Naive thymus-derived CD8-positive, alpha-beta T cell (primary cell): Measurements from ENCODE around the gene AMZ1. TPM values are rescaled to one million over a fixed set of nuclear protein-coding genes. Genes with fewer than 3 reads are reported as not detected.

Experiments
- ATAC-seq, 2 donors: fragments of 150-1000 bp; cut with Tn5 transposase in 1 of 2; sonication (Bioruptor Pico), chemical (Tn5 transposase) in 1 of 2; 1 replicate in 1 of 2; 2 replicates in 1 of 2; pipeline ENCODE4 v1.10.0; 2021; ENCODE audit warnings: mild to moderate bottlenecking in 2 of 2, moderate library complexity in 2 of 2
- POLR2A ChIA-PET: fragments of 350-600 bp; sonication (Branson Sonifier 250); formaldehyde crosslinking; loops from one replicate; lab custom pipeline; 2021; ENCODE audit warnings: antibody characterized with exemption; lab: Charles Lee
- DNase-seq, 10 donors: peaks; one replicate each; pipeline versions ENCODE4 v3.0.0 to v3.0.0-alpha.2; 2020 to 2022
- H3K27ac Mint-ChIP-seq, 10 donors: one replicate each; pipeline ENCODE4 v1.8.0; 2020 to 2022; ENCODE audit warnings: mild to moderate bottlenecking in 10 of 10, mixed read lengths in 10 of 10, moderate library complexity in 4 of 10, inconsistent platforms in 1 of 10
- H3K27me3 Mint-ChIP-seq, 5 donors: one replicate each; pipeline ENCODE4 v1.8.0; 2021 to 2022; ENCODE audit warnings: mixed read lengths in 5 of 5
- H3K36me3 Mint-ChIP-seq, 3 donors: one replicate each; pipeline ENCODE4 v1.8.0; 2020 to 2022; ENCODE audit warnings: mixed read lengths in 3 of 3, mild to moderate bottlenecking in 2 of 3, inconsistent platforms in 1 of 3
- H3K4me1 Mint-ChIP-seq, 4 donors: one replicate each; pipeline ENCODE4 v1.8.0; 2021 to 2022; ENCODE audit warnings: mixed read lengths in 4 of 4
- H3K4me3 Mint-ChIP-seq, 10 donors: one replicate each; pipeline ENCODE4 v1.8.0; 2020 to 2022; ENCODE audit warnings: mild to moderate bottlenecking in 10 of 10, mixed read lengths in 10 of 10, moderate library complexity in 6 of 10, inconsistent platforms in 1 of 10
- H3K9me3 Mint-ChIP-seq, 9 donors: one replicate each; pipeline ENCODE4 v1.8.0; 2020 to 2022; ENCODE audit warnings: mixed read lengths in 9 of 9, mild to moderate bottlenecking in 3 of 9, inconsistent platforms in 1 of 9, moderate library complexity in 1 of 9
- polyA plus RNA-seq, 3 donors: library from polyadenylated mRNA; unstranded; fragments of 300-500 nt; fragmentation: Illumina TruSeq; gene quantifications; one replicate each; pipeline ENCODE4 v1.2.3, GENCODE V29; 2021
- total RNA-seq, 8 experiments: library from RNA in 2 of 8; stranded (reverse) in 2 of 8; gene quantifications; one replicate each; pipeline ENCODE4 v1.2.3 and lab custom pipeline; 2021 to 2026

The AMZ1 gene
- total and polyA plus RNA-seq, 5 experiments from 2014 or later: 0.05 TPM; not detected in 4

- Mint-ChIP-seq H3K4me3 (peak overlapping the region; percentile 79 to 92 (median 85)), H3K9me3 (no peaks in the 10 kb centered on the region), H3K36me3 (no peaks in the 10 kb centered on the region), H3K27me3 (no peaks in the 10 kb centered on the region), H3K4me1 (peaks cover 14 to 37% (median 26%) of the 10 kb centered on the region in 4 donors), H3K27ac (peak overlapping the region; percentile 53 to 94 (median 83))
- POLR2A ChIA-PET: interaction anchor here (0.7 to 2.3 kb wide), 7 partner anchors 8 to 133 kb away, joined by 3 to 21 read pairs (median 4); partner anchors contain the start of genes IQCE and TTYH3
- peak in 2 of 10 donors; percentile 20 to 47 for DNase-seq
- peak; percentile 78 to 79 for ATAC-seq
Measured at GRCh38 chr7:2644562-2645273, 43.3 kb upstream of the AMZ1 start.

DNA sequence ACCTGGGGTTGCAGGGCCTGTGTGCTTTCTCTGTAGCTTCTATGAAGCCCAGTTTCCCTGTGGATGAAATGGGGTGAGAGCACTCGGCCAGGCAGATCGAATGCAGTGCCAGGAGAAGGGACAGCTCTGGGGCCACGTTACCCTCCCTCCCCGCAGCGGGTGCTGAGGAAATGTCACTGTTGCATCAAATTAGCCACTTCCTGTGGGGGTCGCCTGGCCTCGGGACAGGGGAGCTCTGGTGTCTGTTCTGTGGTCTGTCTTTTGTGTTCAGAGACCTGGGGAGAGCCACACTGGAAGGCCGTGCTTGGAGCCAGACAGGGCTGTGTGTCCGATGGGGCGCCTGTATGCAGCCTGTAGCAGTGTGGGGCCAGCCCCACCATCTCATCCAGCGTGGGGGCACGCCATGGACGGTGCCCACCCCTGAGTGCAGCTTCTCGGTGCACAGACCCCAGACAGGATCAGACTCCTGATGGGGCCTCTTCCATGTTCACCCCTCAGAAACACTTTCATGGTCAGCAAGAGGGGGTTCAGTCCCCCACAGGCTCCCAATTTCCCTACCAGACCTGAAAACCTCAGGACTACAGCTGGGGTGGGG is 42.6 kb upstream of the AMZ1 start:
- Mint-ChIP-seq H3K36me3 (peaks cover 0 to 2% (median 1%) of the 10 kb centered on the region in 3 donors), H3K27me3 (no peaks in the 10 kb centered on the region), H3K9me3 (no peaks in the 10 kb centered on the region), H3K4me1 (peaks cover 14 to 37% (median 26%) of the 10 kb centered on the region in 4 donors), H3K27ac (peak overlapping the region; percentile 53 to 94 (median 83)), H3K4me3 (peak overlapping the region; percentile 79 to 92 (median 85))
- DNase-seq (peak in 7 of 10 donors; percentile 29 to 59 (median 39)), ATAC-seq (peak; percentile 71 to 76)
- POLR2A ChIA-PET: interaction anchor here (1.0 to 2.3 kb wide), 6 partner anchors 9 to 134 kb away, joined by 3 to 21 read pairs (median 4); partner anchors contain the start of gene TTYH3

- ATAC-seq (no peak), DNase-seq (no peak)
- no peak overlapping the region for H3K4me3 Mint-ChIP-seq
- H3K9me3 Mint-ChIP-seq: no peaks in the 10 kb centered on the region
- POLR2A ChIA-PET: no interaction called here
- H3K4me1 Mint-ChIP-seq: peaks cover 14 to 32% (median 26%) of the 10 kb centered on the region in 4 donors
- H3K27me3 Mint-ChIP-seq: no peaks in the 10 kb centered on the region
- peak overlapping the region in 1 of 10 donors; percentile 17 for H3K27ac Mint-ChIP-seq
- peaks cover 0 to 6% (median 2%) of the 10 kb centered on the region in 3 donors for H3K36me3 Mint-ChIP-seq
Measured at GRCh38 chr7:2646336-2646679, 41.7 kb upstream of the AMZ1 start.

- no peak overlapping the region for H3K4me3 Mint-ChIP-seq
- no peaks in the 10 kb centered on the region for H3K27me3 Mint-ChIP-seq
- no peak overlapping the region for H3K27ac Mint-ChIP-seq
Measured at GRCh38 chr7:2646680-2647571, 41.1 kb upstream of the AMZ1 start.

GRCh38 chr7:2647594-2648172 is 40.3 kb upstream of the AMZ1 start:
- no peaks in the 10 kb centered on the region for H3K27me3 Mint-ChIP-seq
- H3K36me3 Mint-ChIP-seq: peaks cover 0 to 6% (median 2%) of the 10 kb centered on the region in 3 donors
- H3K27ac Mint-ChIP-seq: no peak overlapping the region
- DNase-seq (no peak), ATAC-seq (no peak)
- POLR2A ChIA-PET: interaction anchor here (0.6 kb wide), 1 partner anchor 72 kb away, joined by 3 read pairs; no protein-coding TSS in a partner anchor
- no peaks in the 10 kb centered on the region for H3K9me3 Mint-ChIP-seq
- H3K4me1 Mint-ChIP-seq: peaks cover 14 to 30% (median 26%) of the 10 kb centered on the region in 4 donors
- H3K4me3 Mint-ChIP-seq: no peak overlapping the region

More at GRCh38 chr7:2646680-2647571, 41.1 kb upstream of the AMZ1 start:
- Mint-ChIP-seq H3K4me1 (peaks cover 14 to 30% (median 26%) of the 10 kb centered on the region in 4 donors), H3K36me3 (peaks cover 0 to 6% (median 2%) of the 10 kb centered on the region in 3 donors), H3K9me3 (no peaks in the 10 kb centered on the region)
- POLR2A ChIA-PET: interaction anchor here (0.5 kb wide), 1 partner anchor 81 kb away, joined by 3 read pairs; no protein-coding TSS in a partner anchor
- ATAC-seq (no peak), DNase-seq (no peak)

DNA sequence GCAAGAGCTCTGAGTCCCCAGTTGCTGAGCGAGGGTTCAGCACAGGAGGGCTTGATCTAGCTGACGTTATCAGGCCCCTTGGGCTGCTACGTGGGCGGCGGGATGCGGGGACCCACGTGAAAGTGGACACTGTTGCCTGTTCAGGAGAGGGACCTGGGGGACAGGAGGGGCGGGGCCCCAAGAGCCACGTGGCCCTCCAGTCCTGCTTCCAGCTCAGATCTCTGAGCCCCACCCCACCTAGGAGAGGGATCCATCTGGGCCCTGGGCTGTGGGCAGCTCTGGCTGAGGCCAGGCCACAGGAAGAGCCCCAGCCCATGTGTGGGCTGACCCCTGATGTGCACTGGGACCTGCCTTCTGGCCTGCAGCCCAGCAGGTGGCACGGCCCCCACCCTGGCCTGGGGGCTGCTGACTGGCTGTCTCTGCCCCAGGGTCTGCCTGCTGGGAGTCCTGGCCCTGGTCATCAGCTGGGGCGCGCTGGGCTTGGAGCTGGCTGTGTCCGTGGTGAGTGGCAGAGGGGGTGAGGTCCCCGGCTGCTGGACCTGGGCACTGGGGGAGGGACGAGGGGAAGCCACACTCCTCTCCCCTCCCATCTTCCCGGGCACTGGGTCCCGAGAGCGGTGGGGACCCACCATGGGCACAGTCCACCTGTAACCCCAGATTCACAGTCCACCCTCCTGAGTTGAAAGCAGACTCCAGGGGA is 38.7 kb upstream of the AMZ1 start:
- POLR2A ChIA-PET: no interaction called here
- Mint-ChIP-seq H3K27me3 (no peaks in the 10 kb centered on the region), H3K36me3 (peaks cover 0 to 6% (median 2%) of the 10 kb centered on the region in 3 donors), H3K4me3 (no peak overlapping the region), H3K27ac (peak overlapping the region in 1 of 10 donors; percentile 43), H3K9me3 (no peaks in the 10 kb centered on the region), H3K4me1 (peaks cover 9 to 21% (median 18%) of the 10 kb centered on the region in 4 donors)
- ATAC-seq (no peak), DNase-seq (no peak)

- H3K36me3 Mint-ChIP-seq: peaks cover 0 to 6% (median 2%) of the 10 kb centered on the region in 3 donors
- POLR2A ChIA-PET: no interaction called here
- ATAC-seq (no peak), DNase-seq (no peak)
- no peaks in the 10 kb centered on the region for H3K9me3 Mint-ChIP-seq
- H3K4me1 Mint-ChIP-seq: peaks cover 6 to 14% (median 11%) of the 10 kb centered on the region in 4 donors
- H3K27ac Mint-ChIP-seq: no peak overlapping the region
- no peaks in the 10 kb centered on the region for H3K27me3 Mint-ChIP-seq
- H3K4me3 Mint-ChIP-seq: no peak overlapping the region
Measured at GRCh38 chr7:2649991-2650390, 38.0 kb upstream of the AMZ1 start.

GRCh38 chr7:2650451-2650850 is 37.6 kb upstream of the AMZ1 start:
- Mint-ChIP-seq H3K27me3 (no peaks in the 10 kb centered on the region), H3K36me3 (peaks cover 0 to 6% (median 2%) of the 10 kb centered on the region in 3 donors), H3K9me3 (no peaks in the 10 kb centered on the region), H3K27ac (peak overlapping the region in 2 of 10 donors; percentile 11 to 32), H3K4me3 (no peak overlapping the region), H3K4me1 (peaks cover 3 to 9% (median 6%) of the 10 kb centered on the region in 4 donors)
- ATAC-seq (no peak), DNase-seq (no peak)
- POLR2A ChIA-PET: no interaction called here

DNA sequence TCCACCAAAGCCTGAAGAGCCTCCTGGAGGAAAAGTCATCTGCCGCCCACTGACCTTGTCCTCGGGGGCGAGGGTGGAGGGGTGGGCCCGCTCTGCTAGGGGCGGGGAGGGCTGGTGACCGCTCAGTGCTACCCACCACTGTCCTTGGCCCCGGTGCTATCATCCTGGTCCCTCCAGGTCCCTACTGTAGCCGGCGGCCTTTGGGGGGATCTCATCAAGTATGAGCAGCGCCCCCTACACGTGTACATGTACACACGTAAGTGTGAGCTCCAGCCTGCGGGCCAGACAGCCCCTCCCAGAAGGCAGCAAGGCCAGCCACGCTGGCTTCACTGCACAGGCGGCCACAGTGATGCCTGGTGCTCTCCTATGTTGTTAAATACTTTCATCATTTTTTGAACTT is 36.7 kb upstream of the AMZ1 start:
- Mint-ChIP-seq H3K9me3 (no peaks in the 10 kb centered on the region), H3K27ac (no peak overlapping the region), H3K4me1 (peaks cover 0 to 2% (median under 1%) of the 10 kb centered on the region in 4 donors), H3K27me3 (no peaks in the 10 kb centered on the region), H3K4me3 (no peak overlapping the region), H3K36me3 (peaks cover 0 to 6% (median 2%) of the 10 kb centered on the region in 3 donors)
- ATAC-seq (no peak), DNase-seq (peak in 1 of 10 donors; percentile 50)
- POLR2A ChIA-PET: no interaction called here

DNA sequence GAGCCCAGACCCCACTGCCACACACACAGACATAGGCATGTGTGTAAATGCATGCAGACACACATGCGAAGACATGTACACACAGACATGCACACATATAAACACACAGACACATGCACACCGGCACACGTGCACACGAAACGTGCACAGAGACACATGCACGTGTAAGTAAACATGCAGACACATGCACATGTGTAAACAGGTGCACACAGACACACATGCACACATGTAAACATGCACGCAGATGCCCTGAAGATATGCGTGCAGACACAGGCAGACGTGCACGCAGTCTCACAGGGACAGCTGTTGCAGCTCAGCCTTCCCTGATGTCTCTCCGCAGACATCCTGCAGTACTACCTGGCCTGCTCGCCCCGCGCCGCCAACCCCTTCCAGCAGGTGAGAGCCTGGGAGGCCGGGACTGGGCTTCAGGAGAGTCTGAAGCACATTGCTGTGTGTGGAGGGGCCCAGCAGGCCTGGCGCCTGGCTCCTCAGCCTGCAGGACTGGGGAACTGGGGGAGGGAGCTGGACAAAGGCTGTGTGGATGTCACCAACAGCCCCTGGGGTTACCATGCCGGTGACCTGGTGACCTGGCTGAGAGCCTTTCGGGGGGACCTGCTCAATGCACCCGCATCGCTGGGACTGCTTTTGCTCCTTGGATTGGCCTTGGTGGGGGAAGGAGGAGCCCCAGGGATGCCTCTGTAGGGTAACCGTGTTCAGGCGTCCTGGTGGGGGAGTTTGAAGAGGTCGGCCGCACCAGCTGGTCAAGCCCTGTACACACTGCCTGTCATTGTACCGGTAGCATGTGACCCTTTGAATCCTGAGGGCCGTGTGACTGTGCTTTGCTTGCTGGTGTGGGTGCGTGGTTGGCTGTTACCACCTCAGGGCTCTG is 35.9 kb upstream of the AMZ1 start:
- DNase-seq (peak in 1 of 10 donors; percentile 54), ATAC-seq (no peak)
- Mint-ChIP-seq H3K4me1 (peaks cover 0 to 1% (median 0%) of the 10 kb centered on the region in 4 donors), H3K9me3 (no peaks in the 10 kb centered on the region), H3K27ac (no peak overlapping the region), H3K36me3 (peaks cover 0 to 7% (median 2%) of the 10 kb centered on the region in 3 donors), H3K27me3 (no peaks in the 10 kb centered on the region), H3K4me3 (no peak overlapping the region)
- POLR2A ChIA-PET: no interaction called here

- Mint-ChIP-seq H3K4me3 (no peak overlapping the region), H3K36me3 (peaks cover 0 to 10% (median 2%) of the 10 kb centered on the region in 3 donors), H3K4me1 (peaks cover 0 to 4% (median 0%) of the 10 kb centered on the region in 4 donors), H3K9me3 (no peaks in the 10 kb centered on the region), H3K27ac (no peak overlapping the region), H3K27me3 (no peaks in the 10 kb centered on the region)
- DNase-seq (peak in 1 of 10 donors; percentile 34), ATAC-seq (no peak)
- POLR2A ChIA-PET: no interaction called here
Measured at GRCh38 chr7:2652736-2653060, 35.3 kb upstream of the AMZ1 start.
